ENCODE results near the gene FGGY. TPM values are rescaled to one million over a fixed set of nuclear protein-coding genes. Genes with fewer than 3 reads are reported as not detected.
"Not testable (repeated sequence)": the region's sequence is repeated elsewhere in the genome, so short reads cannot be mapped to it uniquely, and the experiment has no call there.

FGGY gene
- total RNA-seq, 2 donors from 2014 or later = 12.4 to 17.9 TPM

DNA sequence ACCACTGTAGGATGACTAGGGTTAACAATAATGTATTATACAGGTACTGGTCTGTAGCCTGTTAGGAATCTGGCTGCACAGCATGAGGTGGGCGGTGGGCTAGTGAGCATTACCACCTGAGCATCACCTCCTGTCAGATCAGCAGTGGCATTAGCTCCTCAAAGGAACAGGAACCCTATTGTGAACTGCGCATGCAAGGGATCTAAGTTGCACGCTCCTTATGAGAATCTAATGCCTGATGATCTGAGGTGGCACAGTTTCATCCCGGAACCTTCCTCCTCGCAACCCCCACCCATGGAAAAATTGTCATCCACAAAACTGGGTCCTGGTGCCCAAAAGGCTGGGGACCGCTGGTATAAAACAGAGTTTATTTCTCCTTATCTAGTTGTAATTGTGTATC is 147.6 kb downstream of the FGGY start:
- no peaks in the 10 kb centered on the region for H3K9me3 Mint-ChIP-seq
- DNase-seq (no peak), ATAC-seq (replicated peaks in 1 of 2) (no peak)
- H3K4me3 Mint-ChIP-seq = no peak overlapping the region
- peaks cover 0 to 4% of the 10 kb centered on the region in 2 donors for H3K36me3 Mint-ChIP-seq (ENCODE audit: insufficient read depth in 2 of 2)
- no peak overlapping the region for H3K27ac Mint-ChIP-seq
- H3K27me3 Mint-ChIP-seq (ENCODE audit: low read depth) = no peaks in the 10 kb centered on the region
- peaks cover 5% of the 10 kb centered on the region for H3K4me1 Mint-ChIP-seq (ENCODE audit: low read depth)

DNA sequence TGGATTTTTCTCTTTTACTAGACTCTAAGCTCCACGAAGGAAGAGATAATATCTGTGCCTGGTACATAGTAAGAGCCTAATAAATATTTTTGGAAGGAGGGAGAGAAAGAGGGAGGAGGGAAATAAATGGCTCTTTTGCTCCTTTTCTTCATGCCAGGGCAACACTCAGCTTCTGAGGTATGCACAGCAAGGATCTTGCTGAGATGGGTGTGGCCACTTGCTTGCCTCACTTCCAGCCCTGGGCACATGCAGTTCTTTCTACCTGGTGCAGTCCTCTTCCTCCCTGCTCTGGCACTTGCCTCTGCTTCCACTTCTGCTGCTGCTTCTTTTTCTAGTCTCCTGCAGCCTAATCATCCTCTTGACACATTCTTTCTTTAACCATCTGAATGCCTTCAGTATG is 148.1 kb downstream of the FGGY start:
- ATAC-seq (replicated peaks in 1 of 2) (no peak), DNase-seq (no peak)
- Mint-ChIP-seq H3K27ac (no peak overlapping the region), H3K4me3 (no peak overlapping the region), H3K36me3 (ENCODE audit: insufficient read depth in 2 of 2) (peaks cover 0 to 4% of the 10 kb centered on the region in 2 donors), H3K9me3 (no peaks in the 10 kb centered on the region), H3K4me1 (ENCODE audit: low read depth) (peaks cover 5% of the 10 kb centered on the region), H3K27me3 (ENCODE audit: low read depth) (no peaks in the 10 kb centered on the region)

DNA sequence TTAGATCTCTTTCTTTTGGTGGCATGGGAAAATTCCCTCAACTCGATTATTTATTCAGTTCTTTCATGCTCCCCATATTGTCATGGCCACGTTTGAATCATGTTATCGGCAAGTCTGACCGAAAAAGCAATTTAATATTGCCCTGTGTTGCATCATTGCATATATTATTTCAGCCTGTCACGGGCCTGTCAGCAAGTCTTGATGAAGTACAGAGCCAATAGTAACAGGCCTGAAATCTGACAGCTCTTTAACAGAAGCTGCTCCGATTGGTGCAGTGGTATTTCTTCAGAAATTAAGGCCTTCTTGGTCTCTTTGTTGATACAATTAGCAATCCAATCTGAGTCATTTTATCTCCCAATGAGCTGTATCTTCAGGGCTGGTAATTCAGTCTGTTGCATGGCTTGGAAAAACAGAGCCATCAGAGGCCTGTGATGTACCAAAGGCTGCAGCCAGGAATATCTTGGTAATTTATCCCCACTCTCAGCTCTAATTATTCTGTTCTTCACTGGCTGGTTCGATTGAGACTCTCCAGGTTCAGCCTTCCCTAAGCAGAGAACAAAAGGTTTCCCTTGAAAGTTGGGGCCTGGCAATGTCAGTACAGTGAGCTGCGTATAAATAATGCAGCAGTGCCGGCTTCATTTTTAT is 149.5 kb downstream of the FGGY start:
- ATAC-seq (replicated peaks in 1 of 2) (peak in 1 of 2 donors; percentile 33), DNase-seq (no peak)
- H3K36me3 Mint-ChIP-seq (ENCODE audit: insufficient read depth in 2 of 2) = peaks cover 0 to 4% of the 10 kb centered on the region in 2 donors
- H3K9me3 Mint-ChIP-seq = no peaks in the 10 kb centered on the region
- peaks cover 5% of the 10 kb centered on the region for H3K4me1 Mint-ChIP-seq (ENCODE audit: low read depth)
- H3K27ac Mint-ChIP-seq = peak overlapping the region; percentile 93
- no peaks in the 10 kb centered on the region for H3K27me3 Mint-ChIP-seq (ENCODE audit: low read depth)
- no peak overlapping the region for H3K4me3 Mint-ChIP-seq

DNA sequence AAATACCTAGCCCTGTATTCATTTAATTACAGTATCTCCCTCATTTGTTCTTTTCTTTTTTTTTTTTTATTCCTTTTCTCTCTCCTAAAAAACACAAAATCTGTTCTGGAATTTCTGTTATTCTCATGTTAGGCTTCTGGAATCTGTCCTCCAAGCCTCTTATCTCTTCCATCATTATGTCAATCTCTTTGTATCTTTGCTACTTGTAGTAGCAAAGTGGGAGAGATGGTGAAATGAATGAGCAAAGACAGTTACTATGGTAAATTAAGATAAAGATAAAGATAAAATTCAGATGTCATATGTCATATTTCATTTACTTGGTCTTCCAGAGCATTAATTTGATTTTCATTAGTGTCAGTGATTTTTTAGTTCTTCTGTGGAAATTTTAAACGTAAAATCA is 155.1 kb downstream of the FGGY start:
- DNase-seq (no peak), ATAC-seq (replicated peaks in 1 of 2) (no peak)
- no peaks in the 10 kb centered on the region for H3K36me3 Mint-ChIP-seq (ENCODE audit: insufficient read depth in 2 of 2)
- H3K9me3 Mint-ChIP-seq = no peaks in the 10 kb centered on the region
- no peak overlapping the region for H3K27ac Mint-ChIP-seq
- no peaks in the 10 kb centered on the region for H3K4me1 Mint-ChIP-seq (ENCODE audit: low read depth)
- H3K4me3 Mint-ChIP-seq = no peak overlapping the region
- H3K27me3 Mint-ChIP-seq (ENCODE audit: low read depth) = no peaks in the 10 kb centered on the region

DNA sequence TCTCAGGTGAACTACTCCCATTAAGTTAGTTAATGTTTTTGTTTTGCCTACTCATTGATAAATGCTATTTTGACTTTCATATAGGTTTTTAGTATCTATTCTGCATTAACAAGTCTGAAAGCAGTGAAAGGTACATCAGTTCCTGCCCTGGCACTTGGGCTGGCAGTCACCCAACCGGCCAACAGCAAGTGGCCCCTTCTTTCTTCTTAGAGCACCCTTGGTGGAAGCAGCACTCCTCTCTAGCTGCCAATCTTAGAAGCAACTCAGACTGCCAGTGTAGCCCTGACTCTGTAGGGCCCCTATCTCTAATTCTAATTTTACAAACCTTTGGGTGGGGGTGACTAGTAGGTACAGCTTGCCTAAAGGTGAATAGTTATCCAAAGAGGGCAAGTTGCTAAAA is 155.7 kb downstream of the FGGY start:
- no peaks in the 10 kb centered on the region for H3K4me1 Mint-ChIP-seq (ENCODE audit: low read depth)

DNA sequence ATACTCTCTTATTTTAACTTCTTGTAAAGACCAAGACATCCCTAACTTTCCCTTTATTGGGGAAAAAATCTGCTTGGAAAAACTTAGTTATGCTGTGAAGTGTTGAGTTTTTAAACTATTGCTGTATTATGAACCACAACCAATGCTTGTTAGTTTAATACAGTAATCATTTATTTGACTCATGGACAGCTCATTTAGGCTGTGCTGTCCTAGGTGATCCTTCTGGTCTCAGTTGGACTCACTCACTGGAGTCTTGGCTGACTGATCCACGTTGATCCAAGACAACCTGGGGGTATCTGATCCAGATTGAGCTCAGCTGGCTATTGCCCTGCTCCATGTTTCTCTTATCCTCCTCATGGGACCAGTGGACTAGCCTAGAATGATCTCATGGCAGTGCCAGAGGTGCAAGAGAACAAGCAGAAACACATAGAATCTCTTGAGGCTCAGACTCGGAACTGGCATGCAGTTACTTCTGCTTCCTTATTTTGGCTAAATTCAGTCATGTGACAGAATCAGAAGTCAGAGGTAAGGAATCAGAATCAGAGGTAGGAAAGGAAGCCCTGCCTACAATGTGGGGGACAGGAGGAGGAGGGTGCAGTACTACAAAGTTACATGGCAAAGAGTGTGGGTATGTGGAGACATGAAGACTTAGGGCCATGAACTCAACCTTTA is 156.5 kb downstream of the FGGY start:
- H3K27ac Mint-ChIP-seq = no peak overlapping the region
- no peak overlapping the region for H3K4me3 Mint-ChIP-seq
- DNase-seq = no peak
- H3K4me1 Mint-ChIP-seq (ENCODE audit: low read depth) = no peaks in the 10 kb centered on the region
- no peaks in the 10 kb centered on the region for H3K27me3 Mint-ChIP-seq (ENCODE audit: low read depth)
- ATAC-seq (replicated peaks in 1 of 2) = no peak
- no peaks in the 10 kb centered on the region for H3K9me3 Mint-ChIP-seq
- no peaks in the 10 kb centered on the region for H3K36me3 Mint-ChIP-seq (ENCODE audit: insufficient read depth in 2 of 2)

More for the DNA sequence above, 155.7 kb downstream of the FGGY start:
- Mint-ChIP-seq H3K36me3 (ENCODE audit: insufficient read depth in 2 of 2) (no peaks in the 10 kb centered on the region), H3K9me3 (no peaks in the 10 kb centered on the region), H3K27ac (no peak overlapping the region), H3K27me3 (ENCODE audit: low read depth) (no peaks in the 10 kb centered on the region), H3K4me3 (no peak overlapping the region)
- ATAC-seq (replicated peaks in 1 of 2) = no peak
- DNase-seq = no peak

DNA sequence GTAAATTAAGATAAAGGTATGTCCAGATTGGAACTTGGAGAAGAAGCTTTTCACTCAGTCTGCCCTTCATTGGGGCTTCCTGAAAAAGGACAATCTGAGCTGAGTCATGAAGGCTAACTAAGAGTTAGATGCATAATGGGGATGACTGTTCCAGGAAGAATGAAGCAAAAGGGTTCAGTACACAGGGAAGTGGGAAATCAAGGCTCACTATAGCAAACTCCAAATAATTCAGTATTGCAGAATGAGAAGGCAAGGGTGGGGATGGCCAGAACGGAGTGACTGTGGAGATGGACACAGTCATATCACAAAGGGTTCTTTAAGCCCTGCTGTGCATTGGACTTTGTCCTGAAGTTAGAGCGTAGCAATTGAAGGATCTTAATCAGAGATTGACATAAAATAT is 158.3 kb downstream of the FGGY start:
- Mint-ChIP-seq H3K36me3 (ENCODE audit: insufficient read depth in 2 of 2) (peaks cover 4 to 5% of the 10 kb centered on the region in 2 donors), H3K27ac (no peak overlapping the region)

DNA sequence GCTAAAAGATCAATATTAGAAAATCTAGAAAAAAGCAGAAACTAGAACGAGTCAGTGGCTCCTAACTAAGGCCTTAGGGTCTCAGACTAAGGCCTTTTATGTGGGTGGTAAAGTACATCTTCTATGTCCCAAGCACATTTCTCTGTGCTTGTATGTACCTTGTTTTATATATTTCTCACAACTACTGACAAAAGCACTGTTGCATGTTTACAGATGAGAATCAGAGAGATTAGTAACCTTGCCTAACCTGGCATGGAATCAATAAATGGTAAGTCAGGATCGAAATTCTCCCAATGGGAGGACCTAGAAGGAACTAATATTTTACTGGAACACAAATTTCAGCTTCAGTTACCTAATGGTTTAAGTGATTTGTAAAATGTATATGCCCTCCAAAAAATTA is 160.9 kb downstream of the FGGY start:
- ATAC-seq (replicated peaks in 1 of 2) = no peak
- Mint-ChIP-seq H3K9me3 (peaks cover 3% of the 10 kb centered on the region in 2 donors), H3K4me3 (no peak overlapping the region), H3K36me3 (ENCODE audit: insufficient read depth in 2 of 2) (peaks cover 4 to 11% of the 10 kb centered on the region in 2 donors), H3K4me1 (ENCODE audit: low read depth) (no peaks in the 10 kb centered on the region), H3K27ac (no peak overlapping the region), H3K27me3 (ENCODE audit: low read depth) (no peaks in the 10 kb centered on the region)
- DNase-seq = no peak

More for the DNA sequence above, 158.3 kb downstream of the FGGY start:
- DNase-seq = no peak
- no peaks in the 10 kb centered on the region for H3K27me3 Mint-ChIP-seq (ENCODE audit: low read depth)
- ATAC-seq (replicated peaks in 1 of 2) = no peak
- H3K9me3 Mint-ChIP-seq = no peaks in the 10 kb centered on the region
- no peak overlapping the region for H3K4me3 Mint-ChIP-seq
- no peaks in the 10 kb centered on the region for H3K4me1 Mint-ChIP-seq (ENCODE audit: low read depth)

DNA sequence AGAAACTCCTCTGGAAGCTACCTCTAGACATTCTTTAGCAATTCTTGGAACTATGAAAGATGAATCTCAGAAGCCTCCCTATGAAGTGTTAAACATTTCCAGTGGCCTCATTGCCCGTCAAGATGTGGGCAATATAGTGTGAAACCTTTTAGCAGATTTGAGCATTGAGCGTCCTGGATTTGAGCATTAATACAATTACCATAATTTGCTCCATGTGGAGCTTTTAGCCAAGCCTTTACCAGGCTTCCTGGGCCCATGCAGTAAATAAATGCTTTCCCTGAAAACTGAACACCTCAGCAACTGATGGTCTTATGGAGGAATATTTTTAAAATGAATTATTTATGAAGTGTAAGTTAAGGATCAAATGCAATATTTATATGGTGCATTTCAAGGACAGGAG is 162.0 kb downstream of the FGGY start:
- Mint-ChIP-seq H3K27ac (no peak overlapping the region), H3K9me3 (peaks cover 3% of the 10 kb centered on the region in 2 donors), H3K4me3 (no peak overlapping the region), H3K36me3 (ENCODE audit: insufficient read depth in 2 of 2) (peaks cover 4 to 11% of the 10 kb centered on the region in 2 donors), H3K27me3 (ENCODE audit: low read depth) (no peaks in the 10 kb centered on the region), H3K4me1 (ENCODE audit: low read depth) (no peaks in the 10 kb centered on the region)
- no peak for DNase-seq
- ATAC-seq (replicated peaks in 1 of 2) = no peak

DNA sequence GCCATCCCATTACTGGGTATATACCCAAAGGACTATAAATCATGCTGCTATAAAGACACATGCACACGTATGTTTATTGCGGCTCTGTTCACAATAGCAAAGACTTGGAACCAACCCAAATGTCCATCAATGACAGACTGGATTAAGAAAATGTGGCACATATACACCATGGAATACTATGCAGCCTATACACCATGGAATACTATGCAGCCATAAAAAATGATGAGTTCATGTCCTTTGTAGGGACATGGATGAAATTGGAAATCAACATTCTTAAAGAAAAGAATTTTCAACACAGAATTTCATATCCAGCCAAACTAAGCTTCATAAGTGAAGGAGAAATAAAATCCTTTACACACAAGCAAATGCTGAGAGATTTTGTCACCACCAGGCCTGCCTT is 166.0 kb downstream of the FGGY start:
- not testable (repeated sequence) for H3K4me1 Mint-ChIP-seq (ENCODE audit: low read depth); ATAC-seq (replicated peaks in 1 of 2); H3K27ac Mint-ChIP-seq

DNA sequence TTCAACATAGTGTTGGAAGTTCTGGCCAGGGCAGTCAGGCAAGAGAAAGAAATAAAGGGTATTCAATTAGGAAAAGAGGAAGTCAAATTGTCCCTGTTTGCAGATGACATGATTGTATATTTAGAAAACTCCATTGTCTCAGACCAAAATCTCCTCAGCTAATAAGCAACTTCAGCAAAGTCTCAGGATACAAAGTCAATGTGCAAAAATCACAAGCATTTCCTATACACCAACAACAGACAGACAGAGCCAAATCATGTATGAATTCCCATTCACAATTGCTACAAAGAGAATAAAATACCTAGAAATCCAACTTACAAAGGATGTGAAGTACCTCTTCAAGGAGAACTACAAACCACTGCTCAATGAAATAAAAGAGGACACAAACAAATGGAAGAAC is 168.6 kb downstream of the FGGY start:
- not testable (repeated sequence) for H3K36me3 Mint-ChIP-seq (ENCODE audit: insufficient read depth in 2 of 2); H3K27me3 Mint-ChIP-seq (ENCODE audit: low read depth); H3K4me1 Mint-ChIP-seq (ENCODE audit: low read depth); H3K9me3 Mint-ChIP-seq; H3K4me3 Mint-ChIP-seq; ATAC-seq (replicated peaks in 1 of 2); H3K27ac Mint-ChIP-seq; DNase-seq

More for the DNA sequence above, 166.0 kb downstream of the FGGY start:
- not testable (repeated sequence) for H3K9me3 Mint-ChIP-seq; H3K27me3 Mint-ChIP-seq (ENCODE audit: low read depth); DNase-seq; H3K4me3 Mint-ChIP-seq
- H3K36me3 Mint-ChIP-seq (ENCODE audit: insufficient read depth in 2 of 2) = peaks cover 4 to 14% of the 10 kb centered on the region in 2 donors

DNA sequence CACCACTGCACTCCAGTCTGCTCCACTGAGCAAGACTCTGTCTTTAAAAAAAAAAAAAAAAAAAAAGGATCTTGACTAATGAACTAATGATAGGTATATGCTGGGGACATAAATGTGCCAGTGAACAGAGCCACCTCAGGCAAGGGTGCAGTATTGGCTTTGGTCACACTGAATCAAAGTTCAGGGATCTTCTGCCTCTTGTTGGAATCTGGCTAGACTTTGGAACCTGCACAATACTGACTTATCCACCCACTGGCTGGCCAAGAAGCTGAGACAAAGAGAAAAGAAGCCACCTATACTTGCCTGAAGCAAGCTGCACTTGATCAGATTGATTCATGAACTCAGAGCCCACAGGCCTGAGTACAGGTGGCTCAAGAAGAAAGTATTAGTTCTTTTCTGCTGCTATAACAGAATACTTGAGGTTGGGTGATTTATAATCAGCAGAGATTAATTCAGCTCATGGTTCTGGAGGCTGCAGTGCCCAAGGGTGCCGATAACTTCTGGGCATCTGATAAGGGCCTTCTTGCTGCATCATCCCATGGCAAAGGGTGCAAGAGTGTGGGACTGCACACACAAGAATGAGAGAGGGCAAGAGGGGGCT is 172.0 kb downstream of the FGGY start:
- Mint-ChIP-seq H3K4me1 (ENCODE audit: low read depth) (no peaks in the 10 kb centered on the region), H3K9me3 (peaks cover 6% of the 10 kb centered on the region in 2 donors), H3K27me3 (ENCODE audit: low read depth) (no peaks in the 10 kb centered on the region), H3K27ac (no peak overlapping the region), H3K36me3 (ENCODE audit: insufficient read depth in 2 of 2) (peaks cover 0 to 3% of the 10 kb centered on the region in 2 donors), H3K4me3 (no peak overlapping the region)
- ATAC-seq (replicated peaks in 1 of 2) (no peak), DNase-seq (no peak)

DNA sequence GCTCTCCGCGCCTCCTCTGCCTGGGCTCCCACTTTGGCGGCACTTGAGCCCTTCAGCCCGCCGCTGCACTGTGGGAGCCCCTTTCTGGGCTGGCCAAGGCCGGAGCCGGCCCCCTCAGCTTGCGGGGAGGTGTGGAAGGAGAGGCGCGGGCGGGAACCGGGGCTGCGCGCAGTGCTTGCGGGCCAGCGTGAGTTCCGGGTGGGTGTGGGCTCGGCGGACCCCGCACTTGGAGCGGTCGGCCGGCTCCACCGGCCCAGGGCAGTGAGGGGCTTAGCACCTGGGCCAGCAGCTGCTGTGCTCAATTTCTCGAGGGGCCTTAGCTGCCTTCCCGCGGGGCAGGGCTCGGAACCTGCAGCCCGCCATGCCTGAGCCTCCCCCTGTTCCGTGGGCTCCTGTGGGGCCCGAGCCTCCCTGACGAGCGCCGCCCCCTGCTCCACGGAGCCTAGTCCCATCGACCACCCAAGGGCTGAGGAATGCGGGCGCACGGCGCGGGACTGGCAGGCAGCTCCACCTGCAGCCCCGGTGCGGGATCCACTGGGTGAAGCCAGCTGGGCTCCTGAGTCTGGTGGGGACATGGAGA is 175.2 kb downstream of the FGGY start:
- not testable (repeated sequence) for ATAC-seq (replicated peaks in 1 of 2); H3K4me3 Mint-ChIP-seq; H3K4me1 Mint-ChIP-seq (ENCODE audit: low read depth); H3K27me3 Mint-ChIP-seq (ENCODE audit: low read depth); H3K27ac Mint-ChIP-seq; H3K36me3 Mint-ChIP-seq (ENCODE audit: insufficient read depth in 2 of 2); DNase-seq; H3K9me3 Mint-ChIP-seq
